ENCODE results near the gene COA8.

The COA8 gene

DNA sequence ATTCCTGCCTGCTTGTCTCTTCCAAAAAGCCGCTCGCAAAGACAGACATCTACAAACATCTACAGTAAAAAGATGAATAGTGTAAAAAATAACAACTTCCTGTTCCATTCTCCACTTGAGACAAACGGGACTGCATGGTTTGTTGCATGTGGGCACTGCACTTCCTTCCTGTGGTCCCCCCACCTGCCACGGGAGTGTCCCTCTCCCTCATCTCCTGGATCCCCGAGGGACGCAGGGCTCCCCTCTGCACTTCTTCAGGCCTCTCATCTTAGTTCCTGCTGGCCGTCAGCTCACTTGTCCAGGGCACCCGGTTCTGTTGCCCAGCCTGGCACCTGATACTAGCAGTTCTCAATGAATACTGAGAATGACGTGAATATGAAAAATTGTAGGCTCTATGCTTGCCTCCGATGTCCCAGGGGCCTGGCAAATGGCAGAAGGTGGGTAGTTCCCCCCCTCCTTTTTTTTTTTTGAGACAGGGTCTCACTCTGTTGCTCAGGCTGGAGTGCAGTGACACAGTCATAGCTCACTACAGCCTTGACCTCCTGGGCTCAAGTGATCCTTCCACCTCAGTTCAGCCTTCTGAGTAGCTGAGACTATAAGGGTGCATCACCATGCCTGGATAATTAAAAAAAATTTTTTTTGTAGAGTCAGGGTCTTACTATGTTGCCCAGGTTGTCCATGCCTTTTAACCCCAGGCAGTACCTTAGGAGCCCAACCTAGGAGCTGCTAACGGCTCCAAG lies 62.8 kb downstream of the COA8 start:
- no peak for DNase-seq

DNA sequence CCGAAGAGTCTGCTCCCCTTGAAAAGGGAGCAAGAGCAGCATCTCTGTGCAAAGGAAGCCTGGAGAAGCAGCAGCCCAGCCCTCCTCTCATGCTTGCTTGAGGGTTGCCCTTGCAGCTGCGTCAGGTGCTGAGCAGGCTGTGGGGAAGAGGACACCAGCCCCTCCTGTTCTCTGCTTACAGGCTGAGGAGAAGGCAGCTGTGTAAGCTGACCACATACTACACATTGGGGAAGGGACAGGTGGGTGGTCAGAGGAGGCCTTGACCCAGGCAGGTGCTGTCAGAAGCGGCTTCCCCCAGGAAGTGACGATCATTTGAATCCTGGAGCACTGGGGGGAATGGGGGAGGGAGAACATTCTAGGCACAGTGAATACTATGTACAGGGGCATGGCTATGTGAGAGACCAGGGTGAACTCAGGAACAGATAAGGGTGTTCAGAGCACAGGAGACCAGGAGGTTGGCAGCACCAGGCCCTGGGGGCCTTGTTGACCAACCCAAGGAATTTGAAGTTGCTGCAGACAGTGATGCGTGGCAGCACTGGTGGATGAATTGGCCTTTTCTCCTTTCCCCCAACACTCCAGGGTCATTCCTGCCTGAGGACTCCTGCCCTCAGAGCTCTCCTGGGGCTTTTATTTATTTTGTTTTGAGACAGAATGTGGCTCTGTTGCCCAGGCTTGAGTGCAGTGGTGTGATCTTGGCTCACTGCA lies 63.5 kb downstream of the COA8 start:
- DNase-seq, result no peak

DNA sequence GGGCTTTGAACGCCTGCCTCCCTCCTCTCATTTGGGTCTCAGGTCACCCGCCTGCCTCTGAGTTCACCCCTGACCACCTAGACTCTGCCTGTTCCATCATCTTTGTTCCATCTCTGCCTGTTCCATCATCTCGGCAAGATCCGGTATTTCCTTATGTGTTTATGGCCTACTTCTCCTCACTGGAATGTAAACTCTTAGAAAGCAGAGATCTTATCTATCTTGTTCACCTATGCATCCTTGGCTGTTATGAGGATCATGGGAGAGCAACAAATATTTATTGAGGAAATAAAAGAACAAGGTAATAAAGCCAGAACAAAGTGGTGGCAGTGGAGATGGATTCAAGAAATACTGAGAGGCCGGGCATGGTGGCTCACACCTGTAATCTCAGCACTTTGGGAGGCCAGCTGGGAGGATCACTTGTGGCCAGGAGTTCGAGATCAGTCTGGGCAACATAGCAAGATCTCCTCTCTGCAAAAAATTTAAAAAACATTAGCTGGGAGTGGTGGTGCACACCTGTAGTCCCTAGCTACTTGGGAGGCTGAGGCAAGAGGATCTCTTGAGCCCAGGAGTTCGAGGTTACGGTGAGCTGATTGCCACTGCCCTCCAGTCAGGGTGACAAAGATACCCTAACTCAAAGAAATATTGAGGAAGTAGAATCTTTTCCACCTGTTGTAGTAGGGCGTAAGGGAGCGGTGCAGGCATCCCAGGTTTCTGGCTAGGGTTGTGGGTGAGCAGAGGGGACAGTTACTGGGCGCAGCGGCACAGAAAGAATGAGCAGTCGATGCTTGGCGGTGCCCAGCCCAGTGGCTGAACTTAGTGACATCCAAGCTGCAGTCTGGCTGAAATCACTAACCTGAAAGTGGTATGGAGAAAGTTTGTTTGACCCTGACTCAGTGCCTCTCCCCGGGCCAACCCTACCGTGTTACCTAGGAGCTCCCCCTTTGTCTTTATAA lies 64.6 kb downstream of the COA8 start:
- no peak for DNase-seq

DNA sequence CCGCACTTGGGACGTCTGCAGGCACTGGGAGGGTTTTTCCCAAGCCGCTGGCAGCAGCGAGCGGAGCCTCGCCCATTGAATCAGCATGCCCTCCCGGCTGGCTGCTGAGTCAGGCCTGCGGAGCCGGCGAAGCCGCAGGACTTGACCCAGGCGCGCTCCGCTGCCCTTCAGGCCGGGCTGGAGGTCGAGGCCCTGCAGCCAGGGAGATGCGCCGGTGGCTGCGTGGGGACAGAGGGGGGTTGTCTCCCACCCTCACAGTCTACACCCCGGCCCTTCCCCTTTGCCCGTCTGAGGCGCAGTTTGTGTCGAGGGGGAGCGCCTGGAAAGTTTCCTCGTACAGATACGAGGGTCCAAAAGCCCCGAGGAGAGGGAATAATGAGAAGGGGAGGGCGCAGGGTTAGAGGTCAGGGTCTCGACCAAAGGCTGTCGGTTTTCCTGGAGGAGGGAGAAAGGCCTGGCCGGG lies 65.5 kb downstream of the COA8 start:
- DNase-seq, result no peak

DNA sequence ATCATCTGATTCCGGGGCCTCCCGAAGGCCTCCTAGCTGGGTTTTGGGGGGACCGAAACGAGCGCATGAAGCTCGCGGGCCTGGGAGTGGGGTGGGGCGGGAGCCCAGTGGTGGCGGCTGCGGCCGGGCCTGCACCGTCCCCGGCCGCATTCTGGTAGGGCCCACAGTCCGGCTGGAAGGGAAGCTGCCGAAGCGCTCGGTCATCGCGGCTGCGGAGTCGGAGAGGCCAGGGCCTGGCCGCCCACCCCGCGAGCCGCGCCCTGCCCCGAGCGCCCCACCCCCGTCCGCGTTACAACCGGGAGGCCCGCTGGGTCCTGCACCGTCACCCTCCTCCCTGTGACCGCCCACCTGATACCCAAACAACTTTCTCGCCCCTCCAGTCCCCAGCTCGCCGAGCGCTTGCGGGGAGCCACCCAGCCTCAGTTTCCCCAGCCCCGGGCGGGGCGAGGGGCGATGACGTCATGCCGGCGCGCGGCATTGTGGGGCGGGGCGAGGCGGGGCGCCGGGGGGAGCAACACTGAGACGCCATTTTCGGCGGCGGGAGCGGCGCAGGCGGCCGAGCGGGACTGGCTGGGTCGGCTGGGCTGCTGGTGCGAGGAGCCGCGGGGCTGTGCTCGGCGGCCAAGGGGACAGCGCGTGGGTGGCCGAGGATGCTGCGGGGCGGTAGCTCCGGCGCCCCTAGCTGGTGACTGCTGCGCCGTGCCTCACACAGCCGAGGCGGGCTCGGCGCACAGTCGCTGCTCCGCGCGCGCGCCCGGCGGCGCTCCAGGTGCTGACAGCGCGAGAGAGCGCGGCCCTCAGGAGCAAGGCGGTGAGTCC lies 66.1 kb downstream of the COA8 start, which contains the start of gene KLC1:
Gene KLC1, plus strand, starts transcription at position 528 of the 819 bp plus-strand sequence. CDS start 25,354 bp downstream, outside the sequence.
- DNase-seq, result peak; percentile 32

DNA sequence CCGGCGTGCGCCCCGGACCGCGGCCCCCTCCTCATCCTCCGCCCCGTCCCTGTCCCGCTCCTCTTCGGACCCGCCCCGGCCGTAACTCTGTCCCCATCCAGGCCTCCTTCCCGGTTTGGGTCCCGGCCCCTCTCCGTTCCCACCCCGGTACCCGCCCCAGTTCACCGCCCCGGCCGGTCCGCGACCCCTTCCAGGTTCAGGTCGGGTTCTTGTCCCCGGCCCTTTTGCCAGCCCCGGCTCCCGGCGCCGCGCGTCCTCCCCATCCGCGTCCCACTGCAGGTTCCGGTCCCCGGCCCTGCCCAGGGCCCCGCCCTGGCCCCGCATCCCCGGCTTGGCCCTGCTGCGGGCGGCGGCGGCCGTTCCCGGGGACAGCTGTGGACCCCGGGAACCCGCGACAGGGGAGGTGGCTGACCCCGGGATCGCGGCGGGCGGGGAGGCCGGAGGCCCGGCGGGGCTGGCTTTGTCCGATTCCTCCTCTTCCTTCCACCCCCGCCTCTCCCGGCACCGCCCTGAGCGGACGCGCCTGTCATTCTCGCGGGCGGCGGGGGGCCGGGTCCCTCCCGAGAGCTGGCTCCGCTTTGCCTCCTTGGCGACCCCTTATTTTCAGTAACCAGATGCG lies 66.9 kb downstream of the COA8 start:
- DNase-seq, result no peak

DNA sequence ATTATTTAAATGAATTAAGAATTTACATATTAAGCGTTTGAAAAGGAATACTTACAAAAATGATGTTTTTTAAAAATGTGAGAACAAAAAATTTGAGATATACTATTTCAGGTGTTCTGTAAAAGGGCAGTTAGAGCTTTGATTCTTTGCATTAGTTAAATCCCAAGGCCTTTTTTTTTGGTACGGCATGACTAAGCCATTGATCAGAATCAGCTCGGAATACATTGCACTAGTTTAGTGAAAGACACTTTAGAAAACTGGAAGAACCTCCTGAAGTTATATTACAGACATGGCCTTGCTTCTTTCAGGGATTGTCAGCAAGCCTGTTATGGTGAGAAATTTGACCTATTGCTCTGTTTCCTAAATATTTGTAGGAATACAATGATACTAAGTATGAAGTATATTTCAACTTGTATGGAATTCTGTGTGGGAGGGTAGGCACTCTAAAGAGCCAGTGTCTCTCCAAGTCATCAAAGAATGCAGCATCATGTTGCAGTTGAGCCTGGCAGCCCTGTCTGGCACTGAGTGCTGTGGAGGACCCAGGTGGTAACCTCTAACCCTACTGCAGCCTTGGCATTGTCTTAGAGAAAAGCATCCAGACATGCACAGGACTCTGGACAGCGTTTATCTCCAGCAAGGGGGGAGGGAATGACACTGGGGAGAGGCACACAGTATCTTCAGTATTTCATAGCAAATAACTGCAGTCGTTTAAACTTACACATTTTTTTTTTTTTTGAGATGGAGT lies 67.8 kb downstream of the COA8 start:
- DNase-seq, result no peak

DNA sequence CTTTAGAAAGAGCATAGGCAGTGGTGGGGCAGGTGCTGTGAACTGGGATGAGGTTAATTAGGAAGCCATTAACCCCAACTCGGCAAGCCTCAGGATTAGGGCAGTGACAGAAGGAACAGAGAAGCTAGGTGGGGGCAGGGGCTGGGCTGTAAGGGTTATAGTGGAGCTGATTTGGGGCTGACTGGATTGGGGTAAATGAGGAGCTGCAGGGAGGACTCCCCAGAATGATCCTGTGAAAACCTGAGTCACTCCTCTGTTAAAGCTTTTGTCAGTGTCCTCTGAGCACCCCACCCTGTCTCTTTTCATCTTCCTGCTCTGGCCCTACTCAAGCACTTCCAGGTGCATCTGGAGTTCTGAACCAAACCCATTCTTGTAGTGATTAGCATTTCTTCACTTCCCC lies 70.6 kb downstream of the COA8 start:
- DNase-seq, result no peak

DNA sequence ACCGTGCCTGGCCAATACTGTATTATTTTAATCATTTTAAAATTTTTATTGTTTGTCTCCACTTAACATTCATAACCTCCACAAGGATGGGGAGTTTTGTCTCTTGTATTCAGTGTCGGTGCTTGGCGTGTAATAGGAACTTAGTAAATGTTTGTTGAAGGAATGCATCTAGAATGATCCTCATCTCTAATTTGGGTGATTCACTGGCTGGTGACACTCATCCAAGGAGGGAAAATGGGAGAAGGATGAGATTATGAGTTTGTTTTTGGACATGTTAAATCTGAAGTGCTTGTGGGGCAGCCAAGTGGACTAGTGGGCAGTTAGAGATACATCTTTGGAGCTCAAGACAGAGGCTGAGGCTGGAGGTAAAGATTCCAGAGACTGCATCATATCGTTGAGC lies 71.4 kb downstream of the COA8 start:
- no peak for DNase-seq

DNA sequence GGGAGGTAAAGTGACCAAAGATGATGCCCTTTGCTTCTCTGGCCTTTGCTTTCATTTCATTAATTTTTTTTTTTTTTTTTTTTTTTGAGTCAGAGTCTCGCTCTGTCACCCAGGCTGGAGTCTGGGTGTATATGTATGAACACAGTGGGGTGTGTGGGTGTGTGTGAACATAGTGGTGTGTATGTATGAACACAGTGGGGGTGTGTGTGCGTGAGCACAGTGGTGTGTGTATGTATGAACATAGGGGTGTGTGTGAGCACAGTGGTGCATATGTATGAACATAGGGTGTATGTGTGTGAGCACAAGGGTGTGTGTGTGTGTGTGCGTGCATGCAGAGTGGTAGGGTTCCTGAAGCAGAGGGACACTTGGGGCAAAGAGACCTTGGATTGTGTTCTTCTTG lies 75.8 kb downstream of the COA8 start:
- no peak for DNase-seq
